ENCODE measurements around the gene INIP.
"Not testable (repeated sequence)": the region's sequence is repeated elsewhere in the genome, so short reads cannot be mapped to it uniquely, and the experiment has no call there.

- TF ChIP-seq CREM (CRISPR knock-in tag; IDR thresholded peaks at IDR 0.05); CTCF (IDR thresholded peaks at IDR 0.05); TP53 (CRISPR knock-in tag; IDR thresholded peaks at IDR 0.05); MAX (CRISPR knock-in tag; IDR thresholded peaks at IDR 0.05); KAT7 (CRISPR knock-in tag; IDR thresholded peaks at IDR 0.05; ENCODE audit: borderline replicate concordance); ZNF232 (CRISPR knock-in tag; IDR thresholded peaks at IDR 0.05); IRF1 (CRISPR knock-in tag; IDR thresholded peaks at IDR 0.05); ATF1 (CRISPR knock-in tag; IDR thresholded peaks at IDR 0.05); E2F4 (CRISPR knock-in tag; IDR thresholded peaks at IDR 0.05; ENCODE audit: borderline replicate concordance, low read depth); TCF7 (CRISPR knock-in tag; IDR thresholded peaks at IDR 0.05; ENCODE audit: low read depth): not testable (repeated sequence)
Measured at GRCh38 chr9:112673221-112673620, 44.7 kb downstream of the INIP start.
